OCI-LY7 (cell line): ENCODE data around the gene TACR1. TPM values are rescaled to one million over a fixed set of nuclear protein-coding genes. Genes with fewer than 3 reads are reported as not detected.

ENCODE experiments used
- BruUV-seq: library from RNA; stranded (reverse); fragments of 400-500 nt; replicated peaks from 2 replicates; lab custom pipeline; 2021; lab: Mats Ljungman, UMichigan
- CTCF ChIA-PET: fragments of 300-600 bp; sonication (Branson Sonifier 250); formaldehyde crosslinking; loops from one replicate; lab custom pipeline; 2022; ENCODE audit warnings: antibody characterized with exemption; ENCODE audit not compliant: unreplicated experiment; lab: Charles Lee
- POLR2A ChIA-PET: fragments of 300-600 bp; sonication (Branson Sonifier 250); formaldehyde crosslinking; loops from one replicate; lab custom pipeline; 2022; ENCODE audit warnings: antibody characterized with exemption; lab: Charles Lee
- DNase-seq: peaks from one replicate; pipeline ENCODE4 v3.0.0-alpha.2; 2015; ENCODE audit warnings: low spot score
- H2AFZ ChIP-seq: fragments of 200-600 bp; sonication (generic), shearing (Covaris generic); 2 replicates; pipeline ENCODE4 v1.6.1; 2014; ENCODE audit warnings: mild to moderate bottlenecking, antibody characterized with exemption, low read length, moderate library complexity
- H3K27ac ChIP-seq: fragments of 200-600 bp; sonication (generic); 2 replicates; pipeline ENCODE4 v1.5.1; 2014; ENCODE audit warnings: mixed run types, low read depth, mild to moderate bottlenecking, moderate library complexity, low read length, inconsistent platforms; ENCODE audit not compliant: poor library complexity, severe bottlenecking
- H3K36me3 ChIP-seq: fragments of 200-600 bp; sonication (generic); 2 replicates; pipeline ENCODE4 v1.6.1; 2014; ENCODE audit warnings: mild to moderate bottlenecking, antibody characterized with exemption, low read length, moderate library complexity, mixed read lengths; ENCODE audit not compliant: insufficient read depth
- H3K4me1 ChIP-seq: fragments of 200-600 bp; sonication (generic); 2 replicates; pipeline ENCODE4 v1.5.1; 2014; ENCODE audit warnings: mild to moderate bottlenecking, low read length; ENCODE audit not compliant: insufficient read depth, poor library complexity, severe bottlenecking
- H3K4me2 ChIP-seq: fragments of 200-600 bp; sonication (generic); 2 replicates; pipeline ENCODE4 v1.6.1; 2014; ENCODE audit warnings: mild to moderate bottlenecking, low read length
- H3K4me3 ChIP-seq: fragments of 200-600 bp; sonication (generic); 2 replicates; pipeline ENCODE4 v1.5.1; 2014; ENCODE audit warnings: mild to moderate bottlenecking, low read depth, low read length; ENCODE audit not compliant: poor library complexity, severe bottlenecking
- H3K79me2 ChIP-seq: fragments of 200-600 bp; sonication (generic); 2 replicates; pipeline ENCODE4 v1.6.1; 2016; ENCODE audit warnings: low read depth, mild to moderate bottlenecking, low read length, moderate library complexity, mixed read lengths; ENCODE audit not compliant: insufficient read depth
- H3K9me2 ChIP-seq: fragments of 200-600 bp; sonication (generic); 2 replicates; pipeline ENCODE4 v1.6.1; 2016; ENCODE audit warnings: mild to moderate bottlenecking, low read length, mixed read lengths; ENCODE audit not compliant: insufficient read depth
- H3K9me3 ChIP-seq: fragments of 200-600 bp; sonication (generic); 2 replicates; pipeline ENCODE4 v1.6.1; 2014; ENCODE audit warnings: mild to moderate bottlenecking, mixed run types, low read length, mixed read lengths
- H4K20me1 ChIP-seq: fragments of 200-600 bp; sonication (generic); 2 replicates; pipeline ENCODE4 v1.6.1; 2014; ENCODE audit warnings: mild to moderate bottlenecking, antibody characterized with exemption, low read length, moderate library complexity, mixed read lengths; ENCODE audit not compliant: insufficient read depth
- CTCF ChIP-seq: fragments of 200-600 bp; sonication (generic); conservative IDR thresholded peaks from 2 replicates; pipeline ENCODE4 v1.5.1; 2014; ENCODE audit warnings: mild to moderate bottlenecking, antibody characterized with exemption, low read length, moderate library complexity, mixed read lengths
- EZH2phosphoT487 ChIP-seq: fragments of 200-600 bp; sonication (generic); IDR thresholded peaks from 2 replicates; pipeline ENCODE4 v1.6.1; 2018; ENCODE audit warnings: low read depth, borderline replicate concordance, mild to moderate bottlenecking, mixed run types, antibody characterized with exemption, low read length, moderate library complexity, mixed read lengths
- intact Hi-C: fragments of 100-400 bp; cut with micrococcal nuclease; formaldehyde crosslinking; loops from one replicate; pipeline ENCODE4 v1.10.0; 2022; ENCODE audit not compliant: unreplicated experiment
- total RNA-seq, 2 experiments: library from RNA; depleted of rRNA in 1 of 2; stranded (reverse); fragments of >200 nt in 1 of 2; shearing (Covaris generic) in 1 of 2; gene quantifications; 2 replicates each; pipeline ENCODE4 v1.2.3, GENCODE V29; 2014 to 2022

TACR1 gene
- total RNA-seq, 2 experiments from 2014 or later = not detected

- intact Hi-C loops = no loop called here
- Histone ChIP-seq H3K79me2 (no peaks in the 10 kb centered on the region), H3K9me2 (no peaks in the 10 kb centered on the region), H3K4me3 (no peak overlapping the region), H3K36me3 (no peaks in the 10 kb centered on the region), H3K4me1 (no peaks in the 10 kb centered on the region), H2AFZ (no peak overlapping the region), H3K4me2 (no peak overlapping the region), H3K9me3 (no peaks in the 10 kb centered on the region), H4K20me1 (no peaks in the 10 kb centered on the region), H3K27ac (no peak overlapping the region)
- TF ChIP-seq EZH2phosphoT487 (no peak), CTCF (no peak)
- CTCF ChIA-PET = no interaction called here
- no TSS peak for BruUV-seq
- DNase-seq = no peak
- POLR2A ChIA-PET = interaction anchor here (0.8 kb wide), 1 partner anchor 20 kb away, joined by 3 read pairs; no protein-coding TSS in a partner anchor
These were observed 123.2 kb downstream of the TACR1 start for GRCh38 chr2:75076088-75076487.

- Histone ChIP-seq H3K36me3 (no peaks in the 10 kb centered on the region), H4K20me1 (no peaks in the 10 kb centered on the region), H3K9me2 (no peaks in the 10 kb centered on the region), H3K4me2 (no peak overlapping the region), H3K4me3 (no peak overlapping the region), H3K9me3 (no peaks in the 10 kb centered on the region), H3K79me2 (no peaks in the 10 kb centered on the region), H3K4me1 (no peaks in the 10 kb centered on the region), H3K27ac (no peak overlapping the region), H2AFZ (no peak overlapping the region)
- TF ChIP-seq CTCF (no peak), EZH2phosphoT487 (no peak)
- no TSS peak for BruUV-seq
- no peak for DNase-seq
- intact Hi-C loops = no loop called here
- CTCF ChIA-PET = no interaction called here
- POLR2A ChIA-PET = interaction anchor here (1.0 kb wide), 1 partner anchor 14 kb away, joined by 3 read pairs; no protein-coding TSS in a partner anchor
These were observed 124.6 kb downstream of the TACR1 start for GRCh38 chr2:75074708-75075107.

DNA sequence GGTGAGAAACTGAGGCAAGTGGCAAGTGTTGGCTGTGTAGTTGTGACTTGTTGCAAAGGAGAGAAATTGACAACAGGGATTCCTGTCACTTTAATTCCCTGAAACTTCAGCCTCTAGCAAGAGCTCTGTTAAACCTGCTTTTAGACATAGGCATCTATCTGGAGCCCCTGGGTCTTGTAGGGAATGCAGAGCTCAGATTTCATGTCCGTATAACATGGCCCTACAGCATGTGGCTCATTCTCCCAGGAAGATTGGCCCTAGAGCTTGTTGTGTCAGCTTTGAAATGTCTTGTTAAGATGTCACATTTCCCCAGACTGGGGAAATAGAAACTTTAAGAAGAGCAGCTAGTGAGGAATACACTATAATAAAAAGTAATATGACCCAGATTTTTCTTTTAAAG, 125.1 kb downstream of the TACR1 start:
- Histone ChIP-seq H3K79me2 (no peaks in the 10 kb centered on the region), H3K9me2 (no peaks in the 10 kb centered on the region), H3K27ac (no peak overlapping the region), H3K36me3 (no peaks in the 10 kb centered on the region), H3K4me3 (no peak overlapping the region), H3K9me3 (no peaks in the 10 kb centered on the region), H4K20me1 (no peaks in the 10 kb centered on the region), H2AFZ (no peak overlapping the region), H3K4me2 (no peak overlapping the region), H3K4me1 (no peaks in the 10 kb centered on the region)
- POLR2A ChIA-PET = interaction anchor here (0.5 kb wide), 1 partner anchor 1684 kb away, joined by 3 read pairs; no protein-coding TSS in a partner anchor
- intact Hi-C loops = no loop called here
- DNase-seq = no peak
- TF ChIP-seq CTCF (no peak), EZH2phosphoT487 (no peak)
- BruUV-seq = no TSS peak
- CTCF ChIA-PET = no interaction called here
